ENCODE data around the gene SLC25A18. TPM values are rescaled to one million over a fixed set of nuclear protein-coding genes. Genes with fewer than 3 reads are reported as not detected.
A peak's percentile ranks its signal among the peaks of the same experiment; 100 is the strongest.
"Not testable (repeated sequence)": the region's sequence is repeated elsewhere in the genome, so short reads cannot be mapped to it uniquely, and the experiment has no call there.

The SLC25A18 gene
- total RNA-seq (10 to 100 TPM in 1 of 4 donors, 1 to 10 TPM in 1, under 1 TPM in 2; 0.56 to 10.4 (median 5.0) TPM), polyA plus RNA-seq (1 to 10 TPM; 5.5 to 6.9 (median 5.7) TPM)
- long read RNA-seq, donor 1, result 0 reads
- long read RNA-seq, donor 2, partial matches to known transcripts, result 1 of 11 reads
- long read RNA-seq, donor 2, other reads (novel, unspliced or antisense), result 7 of 11 reads

- TF ChIP-seq CTCF (IDR thresholded peaks at IDR 0.05), result peak; percentile 10
- Histone ChIP-seq H3K36me3 (ENCODE audit: insufficient read depth in 1 of 2, low read depth in 1 of 2) (peaks cover 0 to 9% of the 10 kb centered on the region in 2 donors), H3K4me3 (peak within 1 kb of the TSS; percentile 9), H3K9me3 (no peaks in the 10 kb centered on the region), H3K27me3 (ENCODE audit: insufficient read depth in 3 of 3, low read length in 2 of 3) (no peaks in the 10 kb centered on the region), H3K27ac (peak within 1 kb of the TSS; percentile 81), H3K4me1 (peaks cover 24% of the 10 kb centered on the region)
- intact Hi-C loops (cut with DNase I), result no loop called here
- peak; percentile 86 to 96 (median 88) for ATAC-seq
- peak; percentile 78 to 91 for DNase-seq
- WGBS, 3 donors, result 17 to 22% (median 18%) methylated on average over 17 of the region's 17 CpGs
Measured at GRCh38 chr22:17562906-17563870, at the start of gene SLC25A18. Gene SLC25A18, plus strand, starts transcription at chr22:17563498. Its CDS starts 16,447 bp downstream, at chr22:17579945.

GRCh38 chr22:17513612-17514011, 49.7 kb upstream of the SLC25A18 start:
- intact Hi-C loops (cut with DNase I), result no loop called here
- DNase-seq (no peak), ATAC-seq (peak in 2 of 4 donors; percentile 13 to 43)
- no peak for TF ChIP-seq CTCF (IDR thresholded peaks at IDR 0.05)
- H3K4me1 ChIP-seq, result peaks cover 15% of the 10 kb centered on the region
- no peak overlapping the region for H3K27ac ChIP-seq
- 16 to 31% (median 31%) methylated on average over 2 of the region's 2 CpGs for WGBS, 3 donors
- H3K9me3 ChIP-seq, result no peaks in the 10 kb centered on the region
- H3K27me3 ChIP-seq (ENCODE audit: insufficient read depth in 3 of 3, low read length in 2 of 3), result no peaks in the 10 kb centered on the region
- no peak overlapping the region for H3K4me3 ChIP-seq
- H3K36me3 ChIP-seq (ENCODE audit: insufficient read depth in 1 of 2, low read depth in 1 of 2), result peaks cover 3 to 50% of the 10 kb centered on the region in 2 donors

DNA sequence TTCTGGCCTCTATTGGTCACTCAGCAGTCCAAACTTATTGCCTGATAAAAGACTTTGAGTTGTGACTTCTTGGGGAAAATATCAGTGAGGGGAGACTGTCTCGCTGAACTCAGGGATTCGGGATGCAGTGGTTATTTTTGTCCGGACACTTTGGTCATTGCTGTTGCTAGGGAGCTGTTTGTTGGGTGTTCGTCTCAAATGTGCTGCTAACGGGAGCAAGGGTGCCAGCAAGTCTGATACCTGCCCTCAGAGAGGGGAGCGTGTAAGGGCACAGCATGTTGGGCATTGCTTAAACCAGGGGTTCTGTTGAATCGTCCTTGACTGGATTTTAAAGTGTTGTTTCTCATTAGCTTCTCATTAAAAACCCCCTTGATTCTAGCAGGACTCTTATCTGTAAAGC, 49.2 kb upstream of the SLC25A18 start:
- no peak for DNase-seq
- H3K9me3 ChIP-seq, result no peaks in the 10 kb centered on the region
- peaks cover 15% of the 10 kb centered on the region for H3K4me1 ChIP-seq
- H3K27ac ChIP-seq, result no peak overlapping the region
- TF ChIP-seq CTCF (IDR thresholded peaks at IDR 0.05), result no peak
- peaks cover 3 to 46% of the 10 kb centered on the region in 2 donors for H3K36me3 ChIP-seq (ENCODE audit: insufficient read depth in 1 of 2, low read depth in 1 of 2)
- WGBS, 3 donors, result 30 to 42% (median 36%) methylated on average over 7 of the region's 7 CpGs
- H3K27me3 ChIP-seq (ENCODE audit: insufficient read depth in 3 of 3, low read length in 2 of 3), result no peaks in the 10 kb centered on the region
- intact Hi-C loops (cut with DNase I), result no loop called here
- peak in 3 of 4 donors; percentile 25 to 69 (median 51) for ATAC-seq
- no peak overlapping the region for H3K4me3 ChIP-seq

DNA sequence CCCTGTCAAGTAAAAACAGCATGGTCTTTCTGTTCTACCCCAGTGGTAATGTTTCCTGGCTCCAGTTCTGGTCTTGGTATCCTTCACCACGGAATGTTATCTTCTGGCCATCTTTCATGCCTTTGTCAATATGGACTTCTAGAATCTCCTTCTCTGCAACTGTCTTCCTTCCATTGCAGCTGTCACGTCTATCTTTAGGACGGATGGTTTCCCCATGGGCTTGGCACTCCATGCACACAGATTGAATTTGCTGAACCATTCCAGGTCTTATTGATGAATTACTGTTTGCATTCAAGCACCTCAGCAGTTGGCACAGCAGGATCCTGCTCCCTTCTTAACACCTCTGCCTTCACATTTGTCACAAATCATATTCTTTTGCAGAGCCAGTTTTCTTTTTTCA, 44.9 kb upstream of the SLC25A18 start:
- DNase-seq (no peak), ATAC-seq (peak in 3 of 4 donors; percentile 44 to 67 (median 64))
- Histone ChIP-seq H3K27ac (peak overlapping the region; percentile 8), H3K9me3 (no peaks in the 10 kb centered on the region), H3K4me1 (peaks cover 14% of the 10 kb centered on the region), H3K27me3 (ENCODE audit: insufficient read depth in 3 of 3, low read length in 2 of 3) (no peaks in the 10 kb centered on the region), H3K36me3 (ENCODE audit: insufficient read depth in 1 of 2, low read depth in 1 of 2) (peaks cover 3 to 17% of the 10 kb centered on the region in 2 donors), H3K4me3 (no peak overlapping the region)
- intact Hi-C loops (cut with DNase I), result no loop called here
- no peak for TF ChIP-seq CTCF (IDR thresholded peaks at IDR 0.05)
- 12 to 28% (median 16%) methylated on average over 3 of the region's 3 CpGs for WGBS, 3 donors

GRCh38 chr22:17521971-17522370, 41.3 kb upstream of the SLC25A18 start:
- H3K4me3 ChIP-seq; H3K27ac ChIP-seq; ATAC-seq; DNase-seq; H3K4me1 ChIP-seq; intact Hi-C loops (cut with DNase I); H3K27me3 ChIP-seq (ENCODE audit: insufficient read depth in 3 of 3, low read length in 2 of 3); H3K9me3 ChIP-seq: not testable (repeated sequence)
- H3K36me3 ChIP-seq (ENCODE audit: insufficient read depth in 1 of 2, low read depth in 1 of 2), result peaks cover 0 to 21% of the 10 kb centered on the region in 2 donors
- WGBS, 3 donors, result 92 to 100% (median 100%) methylated on average over 1 of the region's 1 CpG

Measured in psoas muscle (tissue), 8 donors.